ENCODE results near the gene SETMAR. TPM values are rescaled to one million over a fixed set of nuclear protein-coding genes. Genes with fewer than 3 reads are reported as not detected.

SETMAR gene
- total RNA-seq, 4 donors from 2014 or later: 14.6 to 35.4 (median 22.2) TPM

- H3K27ac ChIP-seq: no peak overlapping the region
- no peak for TF ChIP-seq POLR2A (IDR thresholded peaks at IDR 0.05)
- no peak for TF ChIP-seq EP300 (IDR thresholded peaks at IDR 0.05)
- no peaks in the 10 kb centered on the region for H3K27me3 ChIP-seq
- WGBS, 2 donors: 83 to 88% methylated on average over 2 of the region's 2 CpGs
- no peaks in the 10 kb centered on the region for H3K9me3 ChIP-seq
- H3K36me3 ChIP-seq: no peaks in the 10 kb centered on the region
- H3K4me1 ChIP-seq: no peaks in the 10 kb centered on the region
- no peak overlapping the region for H3K4me3 ChIP-seq
- DNase-seq (ENCODE audit: low spot score in 2 of 2): no peak
These were observed 23.6 kb upstream of the SETMAR start for GRCh38 chr3:4279516-4280105.

- no peak overlapping the region for H3K27ac ChIP-seq
- H3K36me3 ChIP-seq: no peaks in the 10 kb centered on the region
- H3K4me3 ChIP-seq: no peak overlapping the region
- no peak for DNase-seq (ENCODE audit: low spot score in 2 of 2)
- H3K27me3 ChIP-seq: no peaks in the 10 kb centered on the region
- TF ChIP-seq CTCF (IDR thresholded peaks at IDR 0.05) (no peak), EP300 (IDR thresholded peaks at IDR 0.05) (no peak), POLR2A (IDR thresholded peaks at IDR 0.05) (no peak)
- 45 to 74% methylated on average over 2 of the region's 2 CpGs for WGBS, 2 donors
- H3K9me3 ChIP-seq: no peaks in the 10 kb centered on the region
- no peaks in the 10 kb centered on the region for H3K4me1 ChIP-seq
These were observed 21.2 kb upstream of the SETMAR start for GRCh38 chr3:4281991-4282390.

GRCh38 chr3:4284865-4285264 is 18.3 kb upstream of the SETMAR start:
- WGBS, 2 donors: 41 to 46% methylated on average over 4 of the region's 4 CpGs
- TF ChIP-seq CTCF (IDR thresholded peaks at IDR 0.05): no peak
- no peak for TF ChIP-seq EP300 (IDR thresholded peaks at IDR 0.05)
- TF ChIP-seq POLR2A (IDR thresholded peaks at IDR 0.05): no peak
- Histone ChIP-seq H3K27ac (no peak overlapping the region), H3K9me3 (no peaks in the 10 kb centered on the region), H3K4me1 (no peaks in the 10 kb centered on the region), H3K27me3 (no peaks in the 10 kb centered on the region), H3K36me3 (no peaks in the 10 kb centered on the region), H3K4me3 (no peak overlapping the region)
- DNase-seq (ENCODE audit: low spot score in 2 of 2): no peak

GRCh38 chr3:4289044-4289443 is 14.1 kb upstream of the SETMAR start:
- Histone ChIP-seq H3K27ac (no peak overlapping the region), H3K9me3 (no peaks in the 10 kb centered on the region), H3K27me3 (no peaks in the 10 kb centered on the region), H3K36me3 (no peaks in the 10 kb centered on the region), H3K4me3 (no peak overlapping the region), H3K4me1 (no peaks in the 10 kb centered on the region)
- DNase-seq (ENCODE audit: low spot score in 2 of 2): no peak
- 64 to 69% methylated on average over 4 of the region's 4 CpGs for WGBS, 2 donors
- no peak for TF ChIP-seq POLR2A (IDR thresholded peaks at IDR 0.05)
- TF ChIP-seq EP300 (IDR thresholded peaks at IDR 0.05): no peak

- TF ChIP-seq EP300 (IDR thresholded peaks at IDR 0.05): no peak
- TF ChIP-seq CTCF (IDR thresholded peaks at IDR 0.05): peak; percentile 75 to 93 (median 87)
- 8 to 13% methylated on average over 5 of the region's 5 CpGs for WGBS, 2 donors
- H3K36me3 ChIP-seq: no peaks in the 10 kb centered on the region
- no peaks in the 10 kb centered on the region for H3K27me3 ChIP-seq
- no peaks in the 10 kb centered on the region for H3K9me3 ChIP-seq
- H3K4me3 ChIP-seq: no peak overlapping the region
- DNase-seq (ENCODE audit: low spot score in 2 of 2): peak; percentile 18 to 69
- H3K4me1 ChIP-seq: no peaks in the 10 kb centered on the region
- no peak overlapping the region for H3K27ac ChIP-seq
These were observed 12.8 kb upstream of the SETMAR start for GRCh38 chr3:4290272-4290893.

GRCh38 chr3:4292301-4292700 is 10.9 kb upstream of the SETMAR start:
- Histone ChIP-seq H3K27me3 (no peaks in the 10 kb centered on the region), H3K4me1 (no peaks in the 10 kb centered on the region), H3K4me3 (no peak overlapping the region), H3K36me3 (no peaks in the 10 kb centered on the region), H3K9me3 (no peaks in the 10 kb centered on the region), H3K27ac (no peak overlapping the region)
- DNase-seq (ENCODE audit: low spot score in 2 of 2): no peak
- 71 to 73% methylated on average over 3 of the region's 3 CpGs for WGBS, 2 donors
- TF ChIP-seq CTCF (IDR thresholded peaks at IDR 0.05) (no peak), POLR2A (IDR thresholded peaks at IDR 0.05) (no peak), EP300 (IDR thresholded peaks at IDR 0.05) (no peak)
